GM21825 (cell line): ENCODE results near the gene CSTB.

Source experiments
- ATAC-seq: cut with Tn5 transposase; IDR thresholded peaks from one replicate; pipeline ENCODE4 v1.9.1; 2021; ENCODE audit warnings: mild to moderate bottlenecking, moderate library complexity; ENCODE audit not compliant: unreplicated experiment

CSTB gene

DNA sequence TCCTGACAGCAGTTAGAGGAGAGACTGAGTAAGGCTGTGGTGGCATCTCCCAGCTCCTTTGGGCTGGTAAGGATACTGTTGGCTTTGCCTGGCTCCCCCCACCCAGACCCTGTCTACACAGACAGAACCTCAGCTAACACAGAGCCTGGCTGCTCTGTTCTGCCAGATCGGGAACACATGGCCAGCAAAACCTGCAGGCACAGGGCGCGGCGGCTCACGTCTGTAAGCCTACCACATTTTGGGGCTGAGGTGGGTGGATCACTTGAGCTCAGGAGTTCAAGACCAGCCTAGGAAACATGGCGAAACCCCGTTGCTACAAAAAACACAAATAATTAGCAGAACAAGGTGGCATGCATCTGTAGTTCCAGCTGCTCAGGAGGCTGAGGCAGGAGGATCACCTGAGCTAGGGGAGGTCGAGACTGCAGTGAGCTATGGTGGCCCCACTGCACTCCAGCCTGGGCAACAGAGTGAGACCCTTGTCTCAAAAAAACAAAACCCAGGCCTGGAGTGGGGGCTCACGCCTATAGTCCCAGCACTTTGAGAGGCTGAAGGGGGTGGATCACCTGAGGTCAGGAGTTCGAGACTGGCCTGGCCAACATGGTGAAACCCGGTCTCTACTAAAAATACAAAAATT lies 6.7 kb downstream of the CSTB start:
- no peak for ATAC-seq

DNA sequence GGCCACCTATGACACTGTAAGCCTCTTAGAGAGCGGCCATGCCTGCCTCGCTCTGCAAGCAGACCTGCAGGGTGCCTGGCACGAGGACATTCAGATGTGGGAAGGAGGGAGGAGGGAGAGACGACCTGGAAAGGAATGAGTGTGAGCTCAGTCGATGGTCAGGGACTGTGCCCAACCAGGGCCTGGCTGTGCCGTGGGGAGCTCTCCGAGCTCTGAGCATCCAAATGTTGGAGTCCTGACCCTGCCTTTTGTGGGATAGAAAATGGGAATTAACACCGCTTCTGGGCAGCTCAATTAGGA lies 7.3 kb downstream of the CSTB start:
- ATAC-seq: no peak

DNA sequence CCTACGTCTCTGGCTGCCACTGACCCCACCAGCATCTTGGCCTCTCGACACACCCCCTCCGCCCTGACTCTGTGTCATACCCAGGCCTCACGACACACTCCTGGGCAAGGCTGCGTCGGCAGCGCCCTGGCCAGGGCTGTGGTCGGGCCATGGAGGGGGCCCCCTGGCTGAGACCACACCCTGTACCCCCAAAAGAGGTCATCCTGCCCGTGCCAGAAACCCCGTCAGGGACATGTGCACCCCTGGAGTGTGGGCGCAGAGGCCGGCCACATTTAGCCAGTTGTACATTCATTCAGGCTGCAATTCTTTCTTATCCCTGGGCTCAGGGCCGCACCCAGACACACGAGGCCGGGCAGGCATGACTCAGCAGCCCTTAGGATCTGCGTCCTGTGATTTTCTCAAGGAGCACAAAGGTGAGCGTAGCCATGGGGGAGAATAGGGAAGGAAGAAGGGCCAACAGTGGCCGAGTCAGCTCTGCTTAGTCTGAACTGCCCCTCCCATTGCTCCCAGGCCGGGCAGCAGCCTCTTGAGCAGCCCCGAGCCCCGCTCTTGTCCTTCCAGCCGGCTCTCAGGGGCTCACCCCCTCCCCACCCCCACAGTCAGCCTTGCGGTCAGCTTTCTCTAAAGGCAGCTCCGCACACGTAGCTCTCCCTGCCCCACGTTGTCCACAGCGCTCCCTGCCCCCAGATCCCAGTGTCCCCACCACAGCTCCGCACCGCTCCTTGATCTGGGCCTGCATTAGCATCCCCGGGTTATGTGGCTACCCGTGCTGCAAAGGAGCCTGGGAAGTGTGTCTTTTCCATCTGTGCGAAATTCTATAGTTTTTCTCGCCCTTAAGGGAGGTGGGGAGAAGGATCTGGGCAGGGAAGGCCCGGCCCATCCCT lies 7.9 kb downstream of the CSTB start:
- ATAC-seq: no peak

DNA sequence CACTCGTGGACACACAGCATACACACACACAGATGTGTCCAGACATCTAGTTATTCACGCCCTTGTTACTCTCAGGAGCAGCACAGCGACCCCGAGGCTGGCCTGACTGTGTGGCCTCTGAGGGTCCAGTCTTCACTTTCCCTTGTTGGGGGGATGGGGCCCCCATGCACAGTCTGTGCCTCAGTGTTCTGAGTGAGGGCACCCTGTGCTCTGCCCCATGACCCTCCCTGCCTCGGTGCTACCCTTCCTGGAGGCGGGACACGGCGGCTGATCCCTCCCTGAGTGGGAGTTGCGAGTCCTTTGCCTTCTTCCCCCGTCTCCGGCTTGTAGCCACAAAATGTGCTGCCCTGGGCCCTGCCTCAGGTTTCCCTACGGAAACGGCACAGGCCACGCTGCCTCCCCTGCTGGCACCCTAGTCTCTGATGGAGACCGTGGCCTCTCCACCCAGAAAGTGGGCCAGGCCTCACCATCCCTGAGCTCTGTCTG lies 8.6 kb downstream of the CSTB start:
- ATAC-seq: no peak

DNA sequence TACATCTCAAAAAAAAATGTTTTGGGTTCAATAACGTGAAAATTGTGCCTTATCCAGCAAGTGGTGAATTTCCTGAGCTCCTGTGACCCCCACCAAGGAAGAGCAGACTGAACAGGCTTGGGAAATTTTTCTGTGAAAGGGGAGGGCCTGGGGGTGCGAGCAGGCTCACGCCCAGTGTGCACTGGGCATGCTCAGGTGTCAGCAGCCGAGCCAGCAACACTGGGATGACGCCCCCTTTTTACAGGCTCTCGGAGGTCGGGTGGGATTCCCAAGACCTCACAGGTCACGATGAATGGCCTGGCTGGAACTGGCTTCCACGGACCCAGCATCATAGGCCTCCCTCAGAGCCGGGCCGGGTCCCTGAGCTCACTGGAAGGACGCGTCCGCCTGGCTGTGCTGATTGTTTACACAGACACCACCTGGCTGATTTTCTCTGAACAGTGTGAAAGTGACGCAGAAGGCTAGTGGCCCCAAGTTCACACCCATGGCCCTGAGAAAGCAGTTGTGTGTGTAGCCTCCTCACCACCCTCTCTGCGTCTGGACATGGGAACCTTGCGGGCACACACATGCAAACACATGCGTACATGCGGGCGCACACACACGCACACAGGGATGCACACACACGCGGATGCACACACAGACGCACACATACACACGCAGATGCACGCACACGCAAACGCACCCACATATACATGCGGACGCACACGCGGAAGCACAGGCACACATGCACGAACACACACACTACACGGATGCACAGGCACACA lies 9.2 kb downstream of the CSTB start:
- no peak for ATAC-seq

DNA sequence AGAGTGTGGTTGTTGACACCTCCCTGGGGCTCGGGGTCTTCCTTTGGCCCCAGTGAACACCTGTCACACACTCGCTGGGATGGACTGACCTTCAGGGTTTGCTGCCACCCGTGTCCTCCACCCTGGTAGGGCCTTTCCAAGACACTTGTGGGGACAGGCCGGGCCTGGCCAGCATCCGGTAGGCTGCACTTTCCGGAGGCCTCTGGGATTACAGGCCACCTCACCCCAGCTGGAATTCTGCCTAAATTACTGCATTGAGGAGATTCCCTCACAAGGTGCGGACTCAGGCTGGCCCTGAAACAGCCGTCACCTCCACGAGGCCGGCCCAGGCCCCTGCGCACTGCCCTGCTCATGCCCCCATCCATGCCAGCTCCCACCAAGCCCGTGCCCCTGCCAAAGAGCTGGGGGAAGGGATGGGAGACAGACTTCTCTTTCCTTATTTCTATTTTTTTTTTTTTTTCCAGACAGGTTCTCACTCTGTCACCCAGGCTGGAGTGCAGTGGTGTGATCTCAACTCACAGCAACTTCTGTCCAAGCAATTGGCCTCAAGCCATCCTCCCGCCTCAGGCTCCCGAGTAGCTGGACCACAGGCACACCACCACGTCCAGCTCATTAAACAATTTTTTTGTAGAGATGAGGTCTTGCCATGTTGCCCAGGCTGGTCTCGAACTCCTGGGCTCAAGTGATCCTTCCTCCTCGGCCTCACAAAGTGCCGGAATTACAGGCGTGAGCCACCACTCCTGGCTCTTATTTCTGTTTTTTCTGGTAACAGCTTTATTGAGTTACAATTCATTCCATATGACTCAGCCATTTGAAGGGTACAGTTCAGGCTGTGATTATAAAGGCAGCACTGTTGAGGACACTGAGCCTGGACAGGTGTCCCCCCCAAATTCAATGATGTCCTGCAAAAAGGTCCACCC lies 11.3 kb downstream of the CSTB start:
- ATAC-seq: no peak

DNA sequence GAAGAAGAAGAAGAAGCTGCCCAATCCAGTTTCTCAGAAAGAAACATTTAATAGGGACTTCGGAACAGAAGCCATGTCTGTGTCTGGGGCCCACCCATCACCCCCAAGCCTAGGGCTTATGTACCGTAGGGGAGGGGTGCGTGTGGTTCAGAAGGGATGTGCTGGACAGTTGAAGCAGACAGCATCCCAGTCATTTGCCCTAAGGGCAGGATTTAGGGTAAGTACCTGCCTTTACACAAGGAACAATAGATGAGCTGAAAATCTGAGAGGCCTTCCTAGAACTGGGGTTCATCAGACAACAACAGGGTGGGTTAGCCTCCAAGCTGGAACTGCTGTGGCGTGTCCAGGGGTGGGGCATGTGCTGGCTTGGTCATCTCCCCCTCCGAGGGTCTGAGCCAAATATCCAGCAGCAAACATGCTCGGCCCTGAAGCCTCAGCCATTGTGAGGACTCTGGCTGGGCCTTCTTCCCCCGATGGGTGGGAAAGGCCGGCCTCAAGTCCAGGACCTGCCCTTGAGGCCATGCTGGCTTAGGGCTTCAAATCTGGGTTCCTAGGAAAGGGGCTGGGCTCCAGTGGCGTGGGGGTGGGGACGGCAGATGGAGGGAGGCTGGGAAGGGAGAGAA lies 12.1 kb downstream of the CSTB start:
- no peak for ATAC-seq

DNA sequence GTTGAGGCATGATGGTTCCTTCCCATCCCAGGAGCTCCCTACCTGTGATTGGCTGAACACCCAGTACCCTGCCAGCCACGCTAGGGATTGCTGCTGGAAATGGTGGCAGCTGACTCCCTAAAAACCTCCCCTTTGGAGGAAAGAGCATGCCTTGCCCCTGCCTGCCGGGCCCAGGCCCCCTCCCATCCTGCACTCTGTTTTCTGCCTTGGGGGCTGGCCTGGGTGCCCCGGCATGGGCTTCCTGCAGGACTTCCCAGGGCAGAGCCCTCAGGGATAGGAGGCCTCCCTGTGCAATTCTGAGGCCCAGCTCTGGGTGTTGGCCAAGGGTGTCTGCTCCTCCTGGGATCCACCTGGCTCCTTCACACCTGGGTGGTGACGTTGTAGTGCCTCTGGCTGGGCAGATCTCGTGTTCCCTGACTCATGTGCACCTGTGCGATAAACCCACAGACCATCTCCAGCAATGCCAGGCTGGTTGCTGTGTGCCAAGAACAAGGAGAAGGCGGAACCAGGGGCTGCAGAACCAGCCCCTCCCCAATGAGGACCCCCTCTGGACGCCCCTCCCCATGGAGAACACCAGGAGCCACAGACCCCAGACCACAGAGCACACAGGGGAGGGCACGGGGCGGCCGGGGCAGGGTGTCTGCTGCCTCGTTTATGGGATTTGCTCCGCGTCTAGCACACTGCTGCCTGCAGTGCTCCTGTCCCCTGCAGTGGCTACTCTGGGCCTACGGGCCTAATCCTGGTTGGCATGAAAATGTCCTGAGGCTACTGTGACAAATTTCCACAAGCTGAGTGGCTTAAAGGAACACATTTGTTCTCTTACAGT lies 13.6 kb downstream of the CSTB start:
- no peak for ATAC-seq

DNA sequence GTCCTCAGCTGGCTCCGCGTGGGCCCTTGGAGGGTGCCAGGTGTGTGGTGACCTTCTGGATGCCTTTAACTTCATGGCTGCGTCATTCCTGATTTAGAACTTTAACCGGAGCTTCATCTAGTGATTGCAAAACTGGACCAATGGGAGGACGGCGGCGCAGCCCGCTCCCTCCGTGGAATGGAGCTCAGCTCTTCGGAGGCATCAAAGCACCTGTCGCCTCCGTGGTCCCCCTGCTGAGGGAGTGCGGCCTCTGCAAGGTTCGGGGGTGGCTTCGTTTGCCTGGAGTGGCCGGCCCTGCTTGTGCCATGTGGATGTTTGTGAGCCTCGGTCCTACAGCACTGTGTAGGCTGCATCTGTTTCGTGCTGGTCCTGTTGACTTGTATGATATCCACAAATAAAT lies 14.2 kb downstream of the CSTB start:
- ATAC-seq: no peak

DNA sequence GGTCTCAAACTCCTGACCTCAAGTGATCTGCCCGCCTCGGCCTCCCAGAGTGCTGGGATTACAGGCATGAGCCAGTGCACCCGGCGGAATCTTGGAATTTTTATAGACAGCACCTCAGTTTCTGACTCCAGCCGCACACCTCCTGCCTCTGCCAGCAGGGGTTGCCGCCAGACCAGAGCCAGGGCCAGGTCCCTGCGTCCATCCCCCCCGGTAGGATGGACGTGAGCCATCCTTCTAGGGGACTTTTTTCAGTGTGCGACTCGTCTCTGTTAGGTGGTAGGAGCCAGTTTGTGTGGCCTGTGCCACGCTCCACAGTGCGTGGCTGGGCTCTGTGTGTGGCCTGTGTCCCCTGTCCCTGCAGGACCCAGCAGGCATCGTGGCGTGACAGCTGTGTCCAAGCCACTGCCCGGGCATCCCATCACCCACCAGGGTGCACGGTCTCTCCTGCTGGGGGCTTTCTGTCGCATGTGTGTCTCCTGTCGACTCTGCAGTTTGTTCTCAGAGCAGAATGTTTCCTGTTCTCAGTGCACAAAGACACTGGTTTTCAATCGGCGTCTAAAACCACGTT lies 15.6 kb downstream of the CSTB start:
- ATAC-seq: no peak

DNA sequence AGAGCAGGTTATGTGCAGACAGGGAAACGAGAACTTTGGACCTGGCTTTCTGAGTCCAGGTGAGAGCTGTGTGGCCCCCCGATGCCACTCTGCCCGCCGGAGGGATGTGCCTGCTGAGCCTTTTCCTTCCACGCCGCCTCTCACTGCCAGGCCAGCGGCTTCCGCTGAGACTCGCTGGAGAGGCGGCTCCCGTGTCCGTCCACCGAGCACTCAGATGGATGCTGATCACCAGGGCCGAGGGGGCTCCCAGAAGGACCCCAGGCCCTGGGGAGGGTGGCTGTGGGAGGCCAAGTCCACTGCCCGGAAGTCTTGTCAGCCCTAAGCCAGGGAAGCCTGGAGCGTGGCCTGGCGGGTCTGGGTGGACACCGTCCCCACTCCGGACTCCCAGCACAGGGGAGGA lies 16.5 kb downstream of the CSTB start:
- ATAC-seq: no peak

DNA sequence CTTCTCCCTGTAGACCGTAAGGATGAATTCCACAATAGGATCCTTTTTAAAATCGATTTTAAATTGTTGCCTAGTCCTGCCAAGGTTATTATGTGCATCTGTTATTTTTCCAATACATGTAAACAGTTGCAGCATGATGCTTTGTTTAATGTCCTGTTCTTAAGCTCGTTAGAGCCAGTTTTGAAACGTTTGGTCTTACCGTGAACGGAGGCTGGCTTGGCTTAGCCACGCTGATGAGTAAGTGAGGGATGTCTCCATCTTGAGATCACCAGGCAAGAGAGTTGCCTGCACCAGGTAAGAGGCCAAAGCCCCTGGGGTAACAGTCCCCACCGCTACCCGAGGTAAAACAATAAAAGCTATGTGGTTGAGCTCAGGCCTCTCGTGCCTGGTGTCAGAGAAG lies 17.3 kb downstream of the CSTB start:
- no peak for ATAC-seq

DNA sequence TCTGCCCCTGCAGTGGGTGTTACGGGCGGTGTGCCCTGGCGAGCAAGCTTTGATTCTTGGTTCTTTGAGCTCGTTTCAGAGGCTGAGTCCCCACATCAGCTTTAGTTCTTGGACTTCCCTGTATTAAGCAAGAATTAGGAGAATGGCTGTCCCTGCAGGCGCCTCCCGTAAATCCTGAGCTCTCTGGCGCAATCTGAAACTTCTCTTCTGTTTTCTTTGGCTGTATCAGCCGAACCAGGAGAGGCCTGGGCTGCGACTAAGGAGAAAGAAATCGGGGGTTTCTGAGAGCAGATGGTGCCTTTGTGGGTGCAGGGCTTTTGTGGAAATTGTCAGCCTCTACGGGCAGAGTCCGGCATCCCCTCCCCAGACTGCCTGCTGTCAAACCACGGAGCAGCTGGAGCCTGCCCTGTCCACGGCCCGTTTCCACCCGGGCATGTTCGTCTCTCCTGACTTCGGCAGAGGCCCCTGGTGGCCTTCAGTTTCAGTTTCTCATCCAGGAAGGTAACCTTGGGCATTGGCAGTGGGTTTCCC lies 17.9 kb downstream of the CSTB start:
- ATAC-seq: no peak

DNA sequence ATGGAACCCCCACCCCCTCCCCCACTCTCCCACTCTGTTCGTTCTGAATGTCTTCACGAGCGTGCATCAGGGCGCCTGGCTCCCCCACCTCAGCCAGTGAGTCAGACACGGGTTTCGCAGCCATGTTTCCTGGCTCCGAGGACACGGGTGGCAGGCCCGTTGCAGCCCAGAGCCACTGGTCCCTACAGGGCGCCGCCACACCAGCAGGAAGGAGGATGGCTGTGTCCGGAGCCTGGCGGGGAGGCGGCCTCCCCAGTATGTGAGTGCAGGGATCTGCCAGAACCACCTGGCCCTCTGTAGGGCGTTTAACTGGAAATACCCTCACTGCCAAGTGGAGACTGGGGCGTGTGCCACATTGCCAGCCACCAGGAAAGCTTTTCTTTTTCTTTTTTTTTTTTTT lies 18.5 kb downstream of the CSTB start:
- ATAC-seq: no peak

DNA sequence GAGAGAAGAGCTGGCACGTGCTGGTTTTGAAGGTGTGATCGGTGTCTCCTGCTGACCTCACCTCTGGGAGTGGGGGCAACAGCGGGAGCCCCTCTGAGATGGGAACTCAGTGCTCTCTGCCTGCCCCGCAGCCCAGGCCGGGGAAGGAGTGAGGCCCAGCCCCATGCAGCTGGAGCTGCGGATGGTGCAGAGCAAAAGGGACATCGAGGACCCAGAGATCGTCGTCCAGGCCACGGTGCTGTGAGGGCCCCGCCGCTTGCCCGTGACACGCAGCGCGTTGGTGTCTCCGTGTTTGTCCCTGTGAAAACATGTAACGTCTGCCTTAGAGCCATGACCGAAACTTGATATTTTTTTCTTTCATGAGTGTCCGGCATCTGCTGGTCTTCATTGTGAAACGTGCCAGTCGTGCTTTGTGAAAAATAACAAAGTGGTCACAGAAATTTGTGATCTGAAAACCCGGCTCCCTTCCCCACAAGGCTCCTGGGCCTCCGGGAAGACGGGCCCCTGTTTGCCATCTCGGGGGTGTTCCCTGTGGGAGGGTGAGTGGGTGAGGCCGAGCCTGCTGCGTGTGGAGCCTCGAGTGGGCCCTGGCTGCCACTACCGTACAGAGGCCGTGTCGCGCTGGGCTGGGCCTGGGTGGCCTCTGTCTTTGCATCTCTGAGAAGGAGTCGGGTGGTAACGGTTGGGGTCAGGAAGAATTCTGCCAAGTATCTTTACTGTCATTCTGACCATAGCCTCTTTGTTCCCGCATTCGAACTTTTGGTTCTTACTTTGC lies 20.1 kb downstream of the CSTB start:
- no peak for ATAC-seq

DNA sequence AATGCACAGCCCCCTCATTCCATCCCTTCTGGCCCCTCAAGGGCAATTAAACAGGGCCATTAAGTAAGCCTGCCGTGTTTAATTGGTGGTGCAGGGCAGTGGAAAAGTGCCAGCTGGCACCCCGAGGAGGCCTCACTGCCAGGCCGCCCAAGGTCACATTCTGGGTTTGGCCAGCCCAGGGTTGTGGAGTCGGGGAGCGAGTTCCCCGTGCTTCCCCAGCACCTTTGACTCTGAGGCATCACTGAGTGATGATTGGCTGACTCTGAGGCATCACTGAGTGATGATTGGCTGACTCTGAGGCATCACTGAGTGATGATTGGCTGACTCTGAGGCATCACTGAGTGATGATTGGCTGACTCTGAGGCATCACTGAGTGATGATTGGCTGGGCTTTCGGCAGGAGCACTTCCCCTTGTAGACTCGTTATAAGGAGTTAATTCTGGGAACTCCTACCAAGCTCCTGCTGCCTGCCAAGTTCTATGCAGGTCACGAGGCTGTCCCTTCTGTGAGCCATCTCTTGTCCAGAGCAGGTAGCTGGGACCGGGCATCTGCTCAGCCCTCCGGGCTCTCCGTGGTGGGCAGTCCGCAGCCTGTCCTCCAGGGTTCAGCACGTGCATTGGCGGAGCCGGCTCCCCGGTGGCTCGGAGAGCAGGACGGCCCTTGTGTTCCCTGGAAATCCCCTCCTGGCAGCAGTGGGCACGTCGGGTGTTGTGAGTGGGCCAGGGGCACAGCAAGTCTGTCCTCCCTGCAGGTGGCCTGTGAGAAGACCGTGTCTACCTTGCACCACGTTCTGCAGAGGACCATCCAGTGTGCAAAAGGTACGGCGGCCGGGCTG lies 20.9 kb downstream of the CSTB start:
- no peak for ATAC-seq

DNA sequence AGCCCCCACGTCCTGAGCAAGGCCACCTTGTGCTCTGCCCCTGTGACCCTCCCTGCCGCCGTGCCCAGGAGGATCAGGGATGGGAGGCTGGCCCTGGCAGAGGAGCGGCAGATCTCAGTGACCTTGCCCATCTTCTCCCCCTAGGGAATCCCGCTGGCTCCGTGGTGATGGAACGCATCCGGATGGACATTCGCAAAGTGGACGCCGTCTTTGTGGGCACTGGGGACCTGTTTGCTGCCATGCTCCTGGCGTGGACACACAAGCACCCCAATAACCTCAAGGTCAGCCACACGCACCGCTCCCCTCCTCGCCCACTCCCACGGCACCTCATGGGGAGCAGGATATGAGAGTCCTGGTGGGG lies 22.7 kb downstream of the CSTB start:
- ATAC-seq: no peak
